Myocyte (in vitro differentiated cells): ENCODE data around the gene NKD1. TPM values are rescaled to one million over a fixed set of nuclear protein-coding genes. Genes with fewer than 3 reads are reported as not detected.
A peak's percentile ranks its signal among the peaks of the same experiment; 100 is the strongest.
"Not testable (repeated sequence)": the region's sequence is repeated elsewhere in the genome, so short reads cannot be mapped to it uniquely, and the experiment has no call there.

Experiments
- DNase-seq: peaks from one replicate; pipeline ENCODE4 v3.0.0-alpha.2; 2012; ENCODE audit warnings: low read depth
- total RNA-seq: library from RNA; depleted of rRNA; stranded (reverse); fragments of >200 nt; gene quantifications from 2 replicates; pipeline ENCODE4 v1.2.3, GENCODE V29; 2014

Gene NKD1
- total RNA-seq, 1 donor from 2014 or later: 0.75 TPM

- no peak for DNase-seq
These were observed 28.4 kb downstream of the NKD1 start for GRCh38 chr16:50576403-50577113.

- no peak for DNase-seq
These were observed 29.9 kb downstream of the NKD1 start for GRCh38 chr16:50578137-50578536.

DNA sequence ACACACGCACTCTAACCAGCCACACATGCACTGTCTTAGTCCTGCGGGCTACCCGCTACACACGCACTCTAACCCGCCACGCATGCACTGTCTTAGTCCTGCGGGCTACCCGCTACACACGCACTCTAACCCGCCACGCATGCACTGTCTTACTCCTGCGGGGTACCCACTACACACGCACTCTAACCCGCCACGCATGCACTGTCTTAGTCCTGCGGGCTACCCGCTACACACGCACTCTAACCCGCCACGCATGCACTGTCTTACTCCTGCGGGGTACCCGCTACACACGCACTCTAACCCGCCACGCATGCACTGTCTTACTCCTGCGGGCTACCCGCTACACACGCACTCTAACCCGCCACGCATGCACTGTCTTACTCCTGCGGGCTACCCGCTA, 31.2 kb downstream of the NKD1 start:
- not testable (repeated sequence) for DNase-seq

GRCh38 chr16:50580180-50580798, 32.1 kb downstream of the NKD1 start:
- no peak for DNase-seq

GRCh38 chr16:50581845-50582244, 33.6 kb downstream of the NKD1 start:
- DNase-seq: no peak

- DNase-seq: no peak
These were observed 35.0 kb downstream of the NKD1 start for GRCh38 chr16:50583211-50583610.

DNA sequence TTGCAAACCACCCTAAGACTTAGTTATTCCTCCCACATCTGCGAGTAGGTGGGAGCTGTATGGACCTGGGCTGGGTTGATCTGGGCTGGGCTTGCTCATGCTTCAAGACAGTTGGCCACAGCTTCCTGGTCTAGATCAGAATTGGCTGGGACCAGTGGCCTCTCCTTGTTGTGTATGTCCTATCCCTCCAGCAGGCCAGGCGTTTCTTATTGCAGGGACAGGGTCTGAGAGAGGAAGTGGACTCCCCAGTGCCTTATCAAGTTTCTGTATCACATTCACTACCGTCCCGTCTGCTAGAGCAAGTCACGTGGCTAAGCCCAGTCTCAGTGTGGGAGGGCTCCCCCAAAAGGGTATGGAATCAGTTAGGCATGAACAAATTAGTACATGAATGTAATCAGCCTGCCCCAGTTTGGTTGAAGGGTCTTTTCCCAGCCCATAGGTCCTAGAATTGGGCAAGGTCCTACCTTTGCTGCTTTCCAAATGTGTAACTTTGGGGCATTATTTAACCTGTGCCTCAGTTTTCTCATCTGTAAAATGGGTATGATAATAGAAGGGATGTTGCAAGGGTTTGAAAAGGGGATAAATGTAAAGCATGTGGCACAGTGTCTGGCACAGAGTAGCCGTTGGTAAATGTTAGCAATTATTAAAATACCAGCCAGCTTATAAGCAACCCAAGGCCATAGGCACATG, 36.0 kb downstream of the NKD1 start:
- no peak for DNase-seq

DNA sequence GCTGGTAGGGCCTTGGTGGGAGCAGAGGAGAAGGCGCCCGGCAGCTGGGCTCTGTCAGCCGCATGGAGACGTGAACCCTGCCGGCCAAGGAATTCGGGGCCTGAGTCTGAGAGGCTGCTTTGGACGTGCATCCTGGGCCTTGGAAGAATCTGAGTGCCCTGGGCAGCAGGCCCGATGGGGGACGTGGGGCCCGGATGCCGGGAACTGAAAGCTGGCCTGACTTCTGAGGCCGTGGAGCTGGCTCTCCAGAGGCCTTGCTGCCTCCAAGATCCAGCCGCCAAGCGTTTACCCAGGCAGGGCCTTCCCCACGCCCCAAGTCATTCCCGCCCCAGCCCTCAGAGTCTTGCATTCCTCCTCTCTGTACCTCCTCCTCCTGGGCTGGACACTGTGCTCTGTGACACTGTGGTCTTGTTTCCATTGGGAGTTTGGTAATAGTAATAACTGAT, 37.2 kb downstream of the NKD1 start:
- DNase-seq: no peak

- no peak for DNase-seq
These were observed 39.3 kb downstream of the NKD1 start for GRCh38 chr16:50587543-50587942.

- no peak for DNase-seq
These were observed 40.1 kb downstream of the NKD1 start for GRCh38 chr16:50588276-50588675.

- no peak for DNase-seq
These were observed 43.0 kb downstream of the NKD1 start for GRCh38 chr16:50591209-50591608.

DNA sequence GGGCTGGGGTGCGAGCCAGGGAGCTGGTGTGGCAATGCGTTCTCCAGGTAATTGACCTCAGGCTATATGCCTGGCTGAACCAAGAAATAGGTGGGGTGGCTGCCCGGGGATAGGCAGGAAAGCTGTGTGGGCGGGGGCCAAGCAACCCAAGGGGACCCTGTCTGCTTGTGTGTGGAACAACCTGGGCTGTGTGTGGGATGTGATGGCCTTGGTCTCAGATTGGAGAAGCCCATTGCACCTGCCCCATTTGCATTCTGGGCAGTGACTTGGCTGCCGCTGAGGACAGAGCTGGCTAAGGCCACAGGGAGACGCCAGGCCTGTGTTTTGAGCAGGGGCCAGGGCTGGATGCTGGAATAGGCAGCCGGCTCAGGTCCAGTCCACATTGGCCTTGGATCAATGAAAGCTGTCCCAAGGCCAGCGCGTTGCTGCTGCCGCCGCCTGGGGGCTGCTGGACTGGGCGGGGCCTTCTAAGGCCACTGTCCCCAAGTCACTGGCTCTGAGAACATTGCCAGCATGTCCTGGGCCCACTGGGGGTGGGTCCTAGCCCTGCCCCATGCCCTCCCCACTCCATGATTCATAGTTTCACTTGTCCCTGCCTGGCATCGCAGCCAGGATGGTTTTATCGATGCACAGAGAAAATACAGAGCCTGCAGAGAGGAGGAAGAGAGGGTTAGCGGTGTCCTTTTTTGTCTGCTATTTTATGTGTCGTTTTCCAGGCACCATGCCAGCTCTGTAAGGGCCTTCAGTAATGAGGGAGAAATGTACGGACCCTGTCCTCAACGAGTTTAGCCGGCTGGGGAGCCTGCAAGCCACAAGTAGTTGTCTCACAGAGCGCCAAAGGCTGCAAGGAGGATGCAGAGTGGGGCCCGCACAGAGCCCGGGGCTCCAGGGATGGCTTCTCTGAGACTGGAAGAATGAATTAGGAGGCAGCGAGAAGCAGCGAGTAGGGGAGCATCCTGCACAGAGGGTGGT, 43.9 kb downstream of the NKD1 start:
- DNase-seq: no peak

DNA sequence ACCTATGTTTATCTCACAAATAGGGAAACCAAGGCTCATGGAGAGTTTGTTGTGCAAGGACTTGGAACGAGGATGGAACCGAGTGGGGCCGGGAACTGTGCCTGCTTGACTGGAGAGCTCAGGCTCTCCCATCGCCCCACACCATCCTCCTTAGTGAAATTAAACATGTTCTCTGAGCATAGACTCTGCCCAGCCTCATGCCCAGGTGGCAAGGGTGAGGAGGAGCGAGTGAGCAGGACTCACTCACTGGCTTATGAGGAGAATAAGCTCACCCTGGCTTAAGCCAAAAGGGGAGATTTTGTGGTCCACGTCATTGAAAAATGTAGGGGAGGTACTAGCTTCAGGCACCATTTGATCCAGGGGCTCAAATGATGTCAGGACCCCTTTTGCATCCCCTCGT, 44.8 kb downstream of the NKD1 start:
- DNase-seq: no peak

DNA sequence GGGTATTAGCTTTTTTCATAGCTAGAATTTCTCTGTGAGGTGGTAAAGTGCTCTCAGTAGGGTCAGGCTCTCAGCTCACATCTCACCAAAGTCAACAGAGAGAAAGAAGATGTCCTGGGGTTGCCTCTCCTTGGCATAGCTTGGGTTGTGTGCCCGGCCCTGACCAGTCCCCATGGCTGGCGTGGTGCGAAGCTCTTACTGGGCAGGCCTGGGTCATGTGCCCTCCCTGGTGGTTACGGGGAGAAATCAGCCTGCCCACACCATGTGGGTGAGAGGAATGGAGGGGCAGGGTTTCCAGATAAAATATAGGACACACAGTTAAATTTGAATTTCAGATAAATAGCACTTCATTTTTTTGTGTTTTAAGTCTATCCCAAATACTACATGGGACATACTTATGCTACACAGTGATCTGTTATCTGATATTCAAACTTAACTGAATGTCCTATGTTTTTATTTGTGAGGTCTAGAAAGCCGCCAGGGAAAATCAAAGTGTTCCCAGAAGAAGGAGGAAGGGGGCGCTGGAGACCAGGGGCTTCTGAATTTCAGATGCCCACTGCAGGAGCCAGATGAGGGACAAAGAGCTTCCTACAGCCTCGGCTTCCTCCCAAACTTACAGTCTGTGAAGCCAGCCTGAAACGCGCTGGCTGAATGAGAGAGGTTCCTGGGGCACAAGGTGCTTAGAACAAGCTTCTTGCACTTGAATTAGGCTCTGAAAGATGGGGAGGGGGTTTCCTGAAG, 45.4 kb downstream of the NKD1 start:
- peak; percentile 53 for DNase-seq

- no peak for DNase-seq
These were observed 46.4 kb downstream of the NKD1 start for GRCh38 chr16:50594308-50595260.

- DNase-seq: no peak
These were observed 47.7 kb downstream of the NKD1 start for GRCh38 chr16:50595859-50596258.

DNA sequence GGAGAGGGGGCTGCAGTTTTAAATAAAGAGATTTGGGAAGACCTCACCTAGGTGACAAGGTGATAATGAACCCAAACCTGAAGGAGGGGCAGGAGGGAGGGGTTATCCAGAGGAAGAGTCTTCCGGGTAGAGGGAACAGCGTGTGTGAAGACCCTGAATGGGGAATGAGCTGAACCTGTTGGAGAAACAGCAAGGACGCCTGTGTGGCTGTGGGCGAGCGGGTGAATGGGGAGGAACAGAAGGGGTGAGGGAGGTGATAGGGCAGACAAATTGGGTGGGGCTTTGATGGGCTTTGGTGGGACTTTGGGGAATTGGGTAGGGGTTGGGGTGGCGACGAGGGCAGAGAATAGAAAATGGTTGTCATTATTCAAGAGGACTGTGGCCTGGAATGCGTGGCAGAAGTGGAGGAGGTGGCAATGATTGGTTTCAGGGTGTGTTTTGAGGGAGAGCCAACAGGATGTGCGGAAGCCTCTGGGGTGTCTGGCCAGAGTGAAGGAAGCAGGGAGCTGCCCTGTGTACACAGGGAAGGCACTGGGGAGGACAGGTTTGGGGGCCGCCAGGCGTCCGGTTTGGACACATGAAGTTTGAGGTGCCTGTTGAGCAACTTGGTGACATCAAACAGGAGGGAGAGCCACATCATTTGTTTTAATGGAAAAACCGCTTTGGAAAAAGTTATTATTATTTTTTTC, 48.7 kb downstream of the NKD1 start:
- DNase-seq: no peak

DNA sequence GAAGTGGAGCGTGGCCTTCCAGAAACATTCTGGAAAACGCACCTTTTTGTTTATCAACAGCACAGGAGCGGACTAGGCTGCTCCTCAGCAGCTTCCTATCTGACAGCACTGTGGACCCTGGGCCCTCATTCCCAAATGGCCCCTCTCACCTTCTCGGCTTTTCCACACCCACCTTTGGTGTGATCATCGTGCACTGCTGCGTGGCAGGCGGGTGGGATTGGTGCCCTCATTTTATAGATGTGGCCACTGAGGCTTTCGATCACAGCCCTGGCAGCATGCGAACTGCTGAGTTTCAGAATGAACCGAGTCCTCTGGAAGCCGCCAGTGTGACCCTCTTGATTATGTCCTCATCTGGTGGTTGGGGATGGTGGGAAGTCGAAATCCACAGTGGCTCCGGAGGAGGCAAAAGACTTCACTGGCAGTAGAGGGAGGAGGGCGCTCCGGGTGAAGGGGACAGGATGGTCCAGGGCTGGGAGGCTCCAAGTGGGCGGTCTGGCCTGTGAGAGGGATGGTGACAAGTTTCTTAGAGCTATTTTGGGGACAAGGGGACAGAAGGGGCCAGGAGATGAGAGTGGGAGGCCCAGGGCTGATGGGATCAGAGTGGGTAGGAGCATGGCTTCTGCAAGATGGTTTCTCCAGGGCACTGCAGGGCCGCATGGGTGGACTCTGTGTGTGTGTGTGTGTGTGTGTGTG, 49.5 kb downstream of the NKD1 start:
- no peak for DNase-seq
